Ovary (tissue), 3 donors: ENCODE measurements around the gene FAM3D.

Experiments
- CTCF ChIP-seq, 3 donors: fragments of 450-650 bp in 2 of 3; fragments of 200-600 bp in 1 of 3; IDR thresholded peaks; one replicate each; pipeline versions ENCODE4 v1.5.1 to v1.8.0; 2016 to 2022; ENCODE audit warnings: antibody characterized with exemption in 3 of 3, mild to moderate bottlenecking in 1 of 3
- EP300 ChIP-seq: sonication (generic); formaldehyde crosslinking; IDR thresholded peaks from one replicate; pipeline ENCODE4 v1.6.1; 2017; ENCODE audit warnings: antibody characterized with exemption
- donor health status: DM: no; HTN: no; CAD: no.

DNA sequence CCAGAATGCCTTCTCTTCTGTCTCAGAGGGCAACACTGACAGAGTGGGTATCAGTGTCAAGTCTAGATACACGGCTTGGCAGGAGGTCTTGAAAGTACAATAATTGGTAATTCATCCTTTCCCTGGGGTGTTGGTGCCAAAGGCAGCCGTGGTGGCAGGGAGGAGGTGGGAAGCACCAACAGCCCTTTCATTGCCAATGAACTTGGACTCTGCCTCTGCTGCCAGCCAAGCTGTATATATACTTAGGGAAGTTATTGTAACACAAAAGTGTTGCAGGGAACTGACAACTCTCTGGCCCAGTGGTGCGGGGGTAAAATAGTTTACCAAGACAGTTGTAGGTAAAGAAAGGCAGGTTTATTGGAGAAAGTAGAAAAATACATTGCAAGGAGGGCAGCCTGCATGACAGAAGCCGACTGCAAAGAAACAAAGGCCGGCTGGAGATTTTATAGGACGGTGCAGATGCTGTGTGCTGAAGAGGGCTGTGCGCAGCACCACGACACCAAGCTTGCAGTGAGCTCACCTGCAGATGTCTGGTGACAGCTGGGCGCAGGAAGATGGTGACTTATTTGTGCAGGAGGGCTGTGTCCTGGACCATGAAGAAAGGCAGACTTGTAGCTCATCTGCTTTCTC lies 4.0 kb upstream of the FAM3D start:
- no peak for TF ChIP-seq CTCF (IDR thresholded peaks at IDR 0.05)
- no peak for TF ChIP-seq EP300
